Keratinocyte (primary cell): Measurements from ENCODE around the gene TMUB1.

Source experiments
- CTCF ChIP-seq, 3 experiments: IDR thresholded peaks in 1 of 3; conservative IDR thresholded peaks in 1 of 3; optimal IDR thresholded peaks in 1 of 3; 2 replicates in 2 of 3; 3 replicates in 1 of 3; pipeline versions ENCODE3 to v1.5.1; 2011; ENCODE audit warnings: low read length in 3 of 3, mild to moderate bottlenecking in 3 of 3, moderate library complexity in 2 of 3, control low read depth in 1 of 3, inconsistent platforms in 1 of 3; ENCODE audit not compliant: insufficient read depth in 2 of 3; ENCODE audit errors: extremely low read depth in 1 of 3
- EZH2 ChIP-seq: IDR thresholded peaks from one replicate; pipeline ENCODE4 v1.6.1; 2012; ENCODE audit warnings: inconsistent platforms, mild to moderate bottlenecking, low read length, moderate library complexity

GRCh38 chr7:151131224-151131591 is 47.9 kb upstream of the TMUB1 start:
- no peak for TF ChIP-seq CTCF (optimal IDR thresholded peaks at IDR 0.05 in 1 of 3, IDR thresholded peaks at IDR 0.05 in 1 of 3, conservative IDR thresholded peaks at IDR 0.05 in 1 of 3; ENCODE audit: extremely low read depth in 1 of 3, insufficient read depth in 2 of 3, low read length in 3 of 3)
- no peak for TF ChIP-seq EZH2
